Mesendoderm (in vitro differentiated cells): Measurements from ENCODE around the gene A4GALT.

Experiments used
- DNase-seq: peaks from one replicate; pipeline ENCODE4 v3.0.0; 2013
- H2AK5ac ChIP-seq: 2 replicates; pipeline ENCODE4 v1.6.1; 2013; ENCODE audit warnings: low read length, inconsistent platforms
- H2BK120ac ChIP-seq: 2 replicates; pipeline ENCODE4 v1.6.1; 2013; ENCODE audit warnings: low read depth, mild to moderate bottlenecking, low read length, moderate library complexity, mixed read lengths
- H2BK15ac ChIP-seq: replicated peaks from 2 replicates; pipeline ENCODE4 v1.6.1; 2013; ENCODE audit warnings: low read depth, mild to moderate bottlenecking, moderate library complexity
- H2BK5ac ChIP-seq: 2 replicates; pipeline ENCODE4 v1.6.1; 2013; ENCODE audit warnings: low read length, inconsistent platforms
- H3K18ac ChIP-seq: 2 replicates; pipeline ENCODE4 v1.6.1; 2013; ENCODE audit warnings: mild to moderate bottlenecking, low read length, mixed read lengths
- H3K23ac ChIP-seq: one replicate; pipeline ENCODE4 v1.6.1; 2013; ENCODE audit warnings: low read length
- H3K27ac ChIP-seq: 2 replicates; pipeline ENCODE4 v1.5.1; 2013; ENCODE audit warnings: low read depth, mild to moderate bottlenecking, inconsistent platforms, low read length, moderate library complexity
- H3K27me3 ChIP-seq: 2 replicates; pipeline ENCODE4 v1.6.1; 2013; ENCODE audit warnings: low read length, control low read depth, mild to moderate bottlenecking, inconsistent platforms; ENCODE audit not compliant: insufficient read depth, poor library complexity
- H3K36me3 ChIP-seq: 2 replicates; pipeline ENCODE4 v1.6.1; 2013; ENCODE audit warnings: low read length, inconsistent platforms; ENCODE audit not compliant: control insufficient read depth, insufficient read depth
- H3K4ac ChIP-seq: one replicate; pipeline ENCODE4 v1.6.1; 2013; ENCODE audit warnings: low read depth, mild to moderate bottlenecking, low read length, moderate library complexity
- H3K4me1 ChIP-seq: 2 replicates; pipeline ENCODE4 v1.6.1; 2013; ENCODE audit warnings: low read depth, low read length, inconsistent platforms; ENCODE audit not compliant: control insufficient read depth
- H3K4me2 ChIP-seq: 2 replicates; pipeline ENCODE4 v1.6.1; 2013; ENCODE audit warnings: low read length
- H3K4me3 ChIP-seq: 2 replicates; pipeline ENCODE4 v1.5.1; 2013; ENCODE audit warnings: mild to moderate bottlenecking, low read length
- H3K56ac ChIP-seq: one replicate; pipeline ENCODE4 v1.6.1; 2013; ENCODE audit warnings: low read length
- H3K79me1 ChIP-seq: 2 replicates; pipeline ENCODE4 v1.6.1; 2013; ENCODE audit warnings: low read length, inconsistent platforms
- H3K79me2 ChIP-seq: 2 replicates; pipeline ENCODE4 v1.6.1; 2013; ENCODE audit warnings: mild to moderate bottlenecking, low read length; ENCODE audit not compliant: control insufficient read depth, insufficient read depth
- H3K9ac ChIP-seq: 2 replicates; pipeline ENCODE4 v1.6.1; 2013; ENCODE audit warnings: low read length, inconsistent platforms
- H4K5ac ChIP-seq: one replicate; pipeline ENCODE4 v1.6.1; 2013; ENCODE audit warnings: low read length
- H4K8ac ChIP-seq: one replicate; pipeline ENCODE4 v1.6.1; 2013; ENCODE audit warnings: low read depth, mild to moderate bottlenecking, control low read depth, low read length, moderate library complexity
- WGBS: extraction: QIAGEN DNeasy Blood & Tissue Kit; methylation state at CpG from one replicate; pipeline ENCODE4 v1.1.7; 2013; ENCODE audit warnings: low lambda C conversion rate, missing lambda C conversion rate; ENCODE audit not compliant: insufficient coverage; ENCODE audit errors: extremely low coverage; 5-methylcytosine and 5-hydroxymethylcytosine counted together

The A4GALT gene

GRCh38 chr22:42651134-42651533 lies 69.5 kb downstream of the A4GALT start:
- Histone ChIP-seq H2BK15ac (no peak overlapping the region), H3K56ac (no peak overlapping the region), H3K9ac (no peak overlapping the region), H3K27me3 (no peaks in the 10 kb centered on the region), H3K23ac (no peak overlapping the region), H3K18ac (no peak overlapping the region), H3K4me2 (no peak overlapping the region), H3K36me3 (no peaks in the 10 kb centered on the region), H4K8ac (no peak overlapping the region), H4K5ac (no peak overlapping the region), H3K79me2 (peaks cover 17% of the 10 kb centered on the region), H3K4ac (no peak overlapping the region), H3K79me1 (peaks cover 10% of the 10 kb centered on the region), H2AK5ac (no peak overlapping the region), H2BK5ac (no peak overlapping the region), H3K4me3 (no peak overlapping the region), H2BK120ac (no peak overlapping the region), H3K4me1 (peaks cover 2% of the 10 kb centered on the region), H3K27ac (no peak overlapping the region)
- DNase-seq = no peak
- WGBS = no CpG with 5 or more reads among the region's 7 CpGs

- Histone ChIP-seq H2AK5ac (peak within 1 kb of the TSS; percentile 17), H4K5ac (no peak within 1 kb of the TSS), H3K36me3 (no peaks in the 10 kb centered on the region), H3K9ac (peak within 1 kb of the TSS; percentile 77), H2BK5ac (no peak within 1 kb of the TSS), H3K79me1 (peaks cover 14% of the 10 kb centered on the region), H4K8ac (peak within 1 kb of the TSS; percentile 68), H3K27me3 (no peaks in the 10 kb centered on the region), H3K4me1 (peaks cover 6% of the 10 kb centered on the region), H3K4me2 (peak within 1 kb of the TSS; percentile 67), H3K18ac (peak within 1 kb of the TSS; percentile 3), H3K23ac (peak within 1 kb of the TSS; percentile 74), H3K27ac (peak within 1 kb of the TSS; percentile 36), H3K4ac (peak within 1 kb of the TSS; percentile 39), H3K79me2 (peaks cover 22% of the 10 kb centered on the region), H3K4me3 (peak within 1 kb of the TSS; percentile 64), H2BK120ac (no peak within 1 kb of the TSS), H2BK15ac (no peak within 1 kb of the TSS), H3K56ac (peak within 1 kb of the TSS; percentile 94)
- DNase-seq = peak; percentile 93
- no CpG with 5 or more reads among the region's 81 CpGs for WGBS
Observed at GRCh38 chr22:42649246-42650099, 71.2 kb downstream of the A4GALT start, which contains the start of gene CYB5R3. CYB5R3 (minus strand) TSS chr22:42649392; CDS start chr22:42649315, 77 bp downstream.

- WGBS = no CpG with 5 or more reads among the region's 49 CpGs
- peaks cover 27% of the 10 kb centered on the region for H3K79me2 ChIP-seq
- DNase-seq = peak; percentile 19
- H3K23ac ChIP-seq = no peak overlapping the region
- H2AK5ac ChIP-seq = peak overlapping the region; percentile 17
- peaks cover 6% of the 10 kb centered on the region for H3K4me1 ChIP-seq
- H2BK120ac ChIP-seq = no peak overlapping the region
- no peak overlapping the region for H4K8ac ChIP-seq
- no peak overlapping the region for H2BK15ac ChIP-seq
- H3K4ac ChIP-seq = peak overlapping the region; percentile 39
- peaks cover 22% of the 10 kb centered on the region for H3K79me1 ChIP-seq
- peak overlapping the region; percentile 77 for H3K9ac ChIP-seq
- H3K4me2 ChIP-seq = peak overlapping the region; percentile 67
- H3K27me3 ChIP-seq = no peaks in the 10 kb centered on the region
- no peak overlapping the region for H4K5ac ChIP-seq
- H3K56ac ChIP-seq = peak overlapping the region; percentile 94
- H3K27ac ChIP-seq = no peak overlapping the region
- H2BK5ac ChIP-seq = no peak overlapping the region
- H3K4me3 ChIP-seq = peak overlapping the region; percentile 64
- peak overlapping the region; percentile 2 for H3K18ac ChIP-seq
- no peaks in the 10 kb centered on the region for H3K36me3 ChIP-seq
Observed at GRCh38 chr22:42648368-42649245, 72.1 kb downstream of the A4GALT start.

GRCh38 chr22:42648017-42648367 lies 72.7 kb downstream of the A4GALT start:
- H3K79me1 ChIP-seq = peaks cover 25% of the 10 kb centered on the region
- no peak overlapping the region for H2AK5ac ChIP-seq
- no peak overlapping the region for H2BK15ac ChIP-seq
- no peaks in the 10 kb centered on the region for H3K36me3 ChIP-seq
- H3K56ac ChIP-seq = peak overlapping the region; percentile 94
- peaks cover 28% of the 10 kb centered on the region for H3K79me2 ChIP-seq
- peak overlapping the region; percentile 77 for H3K9ac ChIP-seq
- H4K5ac ChIP-seq = no peak overlapping the region
- no peak overlapping the region for H3K4me3 ChIP-seq
- no peak overlapping the region for H3K4ac ChIP-seq
- no peak for DNase-seq
- no peaks in the 10 kb centered on the region for H3K27me3 ChIP-seq
- peaks cover 6% of the 10 kb centered on the region for H3K4me1 ChIP-seq
- H3K4me2 ChIP-seq = no peak overlapping the region
- H3K23ac ChIP-seq = no peak overlapping the region
- H4K8ac ChIP-seq = no peak overlapping the region
- H2BK120ac ChIP-seq = no peak overlapping the region
- no CpG with 5 or more reads among the region's 4 CpGs for WGBS
- no peak overlapping the region for H3K18ac ChIP-seq
- H2BK5ac ChIP-seq = no peak overlapping the region
- H3K27ac ChIP-seq = no peak overlapping the region

GRCh38 chr22:42646569-42647525 lies 73.8 kb downstream of the A4GALT start:
- Histone ChIP-seq H3K4me2 (no peak overlapping the region), H3K4me3 (no peak overlapping the region), H3K4ac (no peak overlapping the region), H3K27ac (no peak overlapping the region), H2BK15ac (no peak overlapping the region), H4K8ac (no peak overlapping the region), H3K56ac (peak overlapping the region; percentile 47), H3K23ac (no peak overlapping the region), H2AK5ac (no peak overlapping the region), H3K4me1 (peaks cover 6% of the 10 kb centered on the region), H4K5ac (no peak overlapping the region), H3K36me3 (no peaks in the 10 kb centered on the region), H3K9ac (no peak overlapping the region), H3K79me1 (peaks cover 27% of the 10 kb centered on the region), H3K18ac (no peak overlapping the region), H2BK5ac (no peak overlapping the region), H2BK120ac (no peak overlapping the region), H3K79me2 (peaks cover 28% of the 10 kb centered on the region), H3K27me3 (no peaks in the 10 kb centered on the region)
- DNase-seq = no peak
- WGBS = no CpG with 5 or more reads among the region's 16 CpGs
